SU-DHL-6 (cell line): ENCODE measurements around the gene CHMP2B.

Experiments used
- CTCF ChIP-seq: fragments of 200-600 bp; sonication (generic); IDR thresholded peaks from one replicate; pipeline ENCODE4 v1.5.1; 2017; ENCODE audit warnings: antibody characterized with exemption, mild to moderate bottlenecking, low read length, moderate library complexity; ENCODE audit not compliant: insufficient read depth, poor library complexity, severe bottlenecking
- EZH2phosphoT487 ChIP-seq: fragments of 200-600 bp; sonication (generic), shearing (Covaris generic); conservative IDR thresholded peaks from 2 replicates; pipeline ENCODE4 v1.6.1; 2018; ENCODE audit warnings: mild to moderate bottlenecking, antibody characterized with exemption, low read length, moderate library complexity, mixed read lengths

- TF ChIP-seq CTCF: no peak
- no peak for TF ChIP-seq EZH2phosphoT487
These were observed 29.6 kb upstream of the CHMP2B start for GRCh38 chr3:87197531-87197930.
